ENCODE data around the gene TMEM144.

GRCh38 chr4:158253350-158253980 lies 43.2 kb downstream of the TMEM144 start:
- TF ChIP-seq CTCF (IDR thresholded peaks at IDR 0.05; ENCODE audit: low read depth, low read length) (peak; percentile 51), POLR2A (IDR thresholded peaks at IDR 0.05; ENCODE audit: extremely low read depth, insufficient read length) (no peak), MYC (IDR thresholded peaks at IDR 0.05; ENCODE audit: low read depth, low read length) (no peak), MAX (IDR thresholded peaks at IDR 0.05; ENCODE audit: low read depth, low read length) (no peak)

Measured in NB4 (cell line).